Activated T-helper 17 cell treated with anti-CD3 and anti-CD28 coated beads, Interleukin-2, amount 50 U/mL, for 72 hours (primary cell): ENCODE data around the gene PYGM. TPM values are rescaled to one million over a fixed set of nuclear protein-coding genes. Genes with fewer than 3 reads are reported as not detected.

ENCODE experiments used
- ATAC-seq: fragments of 150-1000 bp; cut with Tn5 transposase; replicated peaks from 2 replicates; pipeline ENCODE4 v1.10.0; 2021; ENCODE audit warnings: mild to moderate bottlenecking, moderate library complexity
- H3K27ac Mint-ChIP-seq: one replicate; pipeline ENCODE4 v1.8.0; 2022; ENCODE audit warnings: mixed read lengths
- H3K27me3 Mint-ChIP-seq: one replicate; pipeline ENCODE4 v1.8.0; 2022; ENCODE audit warnings: mixed read lengths
- H3K36me3 Mint-ChIP-seq: one replicate; pipeline ENCODE4 v1.8.0; 2022; ENCODE audit warnings: low read depth, mild to moderate bottlenecking, mixed read lengths
- H3K4me1 Mint-ChIP-seq: one replicate; pipeline ENCODE4 v1.8.0; 2022; ENCODE audit warnings: mixed read lengths
- H3K4me3 Mint-ChIP-seq: one replicate; pipeline ENCODE4 v1.8.0; 2022; ENCODE audit warnings: mild to moderate bottlenecking, mixed read lengths
- H3K9me3 Mint-ChIP-seq: one replicate; pipeline ENCODE4 v1.8.0; 2022; ENCODE audit warnings: mixed read lengths
- total RNA-seq, 2 donors: library from RNA; stranded (reverse); gene quantifications; one replicate each; pipeline ENCODE4 v1.2.3, GENCODE V29; 2022

The PYGM gene
- total RNA-seq, 2 donors from 2014 or later: 4.0 to 4.7 TPM

DNA sequence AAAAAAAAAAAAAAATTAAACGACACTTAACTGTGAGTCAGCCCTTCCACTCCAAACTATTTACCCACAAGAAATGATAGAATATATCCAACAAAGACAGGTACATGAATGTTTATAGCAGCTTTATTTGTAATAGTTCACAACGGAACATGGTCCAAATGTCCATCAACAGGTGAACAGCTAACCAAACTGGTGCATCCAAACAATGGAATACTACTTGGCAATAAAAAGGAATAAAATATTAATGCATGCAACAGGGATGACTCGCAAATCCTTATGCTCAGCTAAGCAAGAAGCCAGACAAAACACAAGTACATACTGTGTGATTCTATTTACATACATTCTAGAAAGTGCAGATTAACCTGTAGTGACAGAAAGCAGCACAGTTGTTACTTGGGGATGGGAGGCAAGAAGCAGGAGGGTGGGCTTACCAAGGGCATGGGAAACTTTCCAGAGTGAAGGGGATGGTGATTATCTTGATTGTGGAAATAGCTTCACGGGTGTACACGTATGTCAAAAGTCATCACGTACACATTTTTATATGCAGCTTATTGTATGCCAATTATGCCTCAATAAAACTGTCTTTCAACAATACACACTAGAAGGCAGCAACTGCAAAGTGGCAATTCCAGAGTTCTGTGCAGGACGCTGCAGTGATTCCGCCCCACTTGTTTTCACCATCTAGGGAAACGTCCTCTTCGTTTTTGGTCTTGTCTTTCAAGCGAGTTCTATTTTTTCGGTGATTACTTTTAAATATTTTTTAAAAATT is 25.2 kb upstream of the PYGM start:
- ATAC-seq: no peak
- Mint-ChIP-seq H3K27me3 (no peaks in the 10 kb centered on the region), H3K9me3 (no peaks in the 10 kb centered on the region), H3K4me1 (no peaks in the 10 kb centered on the region), H3K4me3 (no peak overlapping the region), H3K36me3 (peaks cover 7% of the 10 kb centered on the region), H3K27ac (no peak overlapping the region)

DNA sequence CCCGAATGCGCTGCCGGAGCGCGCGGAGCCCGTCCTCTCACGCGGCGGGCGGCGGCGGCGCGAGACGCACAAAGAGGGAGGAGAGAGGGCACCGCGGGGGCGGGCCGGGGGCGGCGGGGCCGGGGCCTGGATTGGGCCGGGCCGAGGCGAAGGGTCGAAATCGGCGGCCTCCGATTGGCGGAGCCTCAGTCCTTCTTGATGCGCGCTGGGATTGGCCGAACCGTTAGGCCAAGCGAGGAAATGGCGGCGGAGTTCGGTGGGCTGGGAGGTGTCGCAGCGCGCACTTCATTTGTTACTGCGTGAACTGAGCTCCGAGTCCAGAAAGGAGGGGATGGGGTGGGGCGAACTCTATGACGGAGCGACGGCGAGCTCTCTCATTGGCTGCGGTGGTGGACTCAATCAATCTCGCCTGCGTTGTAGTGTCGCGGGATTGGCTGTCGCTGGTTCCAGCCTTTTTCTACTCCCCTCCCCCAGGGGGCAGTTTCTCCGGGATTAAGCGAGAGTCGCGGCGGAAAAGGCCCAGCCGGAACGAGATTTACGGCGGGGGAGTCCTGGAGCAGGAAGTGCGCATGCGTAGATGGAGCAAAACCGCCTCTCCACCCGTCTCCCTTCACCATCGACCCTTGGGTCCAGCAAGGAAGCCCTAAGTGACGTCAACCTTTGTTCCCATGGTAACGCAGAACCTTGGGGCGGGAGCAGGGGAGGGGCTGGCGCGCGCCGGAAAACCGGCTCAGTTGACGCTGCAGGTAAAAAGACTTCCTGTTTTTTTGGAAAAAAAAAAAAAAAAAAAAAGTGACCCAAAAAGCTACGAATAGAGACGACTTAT is 18.9 kb upstream of the PYGM start, which contains the start of gene SF1:
Gene SF1, minus strand, starts transcription at position 70 of the 826 bp plus-strand sequence. CDS start 150 bp downstream, outside the sequence.
- H3K27ac Mint-ChIP-seq: peak within 1 kb of the TSS; percentile 99

DNA sequence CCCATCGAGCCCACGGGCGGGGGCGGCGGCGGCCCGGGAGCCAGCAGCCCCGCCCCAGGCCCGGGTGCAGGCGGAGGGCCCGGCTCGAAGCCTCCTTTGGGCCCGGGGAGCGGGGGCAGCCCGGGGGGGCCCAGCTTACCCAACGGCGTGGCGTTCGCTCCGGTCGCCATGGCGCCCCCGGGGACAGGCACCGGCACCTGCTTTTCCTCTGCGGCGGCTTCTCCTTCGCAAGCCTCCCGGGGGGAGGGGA is 18.4 kb upstream of the PYGM start:
- Mint-ChIP-seq H3K36me3 (peaks cover 57% of the 10 kb centered on the region), H3K27ac (peak overlapping the region; percentile 99), H3K4me3 (peak overlapping the region; percentile 89), H3K4me1 (peaks cover 32% of the 10 kb centered on the region), H3K27me3 (no peaks in the 10 kb centered on the region), H3K9me3 (no peaks in the 10 kb centered on the region)
- no peak for ATAC-seq

More for the DNA sequence above, 18.9 kb upstream of the PYGM start, which contains the start of gene SF1:
- H3K9me3 Mint-ChIP-seq: no peaks in the 10 kb centered on the region
- ATAC-seq: peak; percentile 92
- H3K4me3 Mint-ChIP-seq: peak within 1 kb of the TSS; percentile 96
- no peaks in the 10 kb centered on the region for H3K27me3 Mint-ChIP-seq
- peaks cover 27% of the 10 kb centered on the region for H3K4me1 Mint-ChIP-seq
- peaks cover 51% of the 10 kb centered on the region for H3K36me3 Mint-ChIP-seq

DNA sequence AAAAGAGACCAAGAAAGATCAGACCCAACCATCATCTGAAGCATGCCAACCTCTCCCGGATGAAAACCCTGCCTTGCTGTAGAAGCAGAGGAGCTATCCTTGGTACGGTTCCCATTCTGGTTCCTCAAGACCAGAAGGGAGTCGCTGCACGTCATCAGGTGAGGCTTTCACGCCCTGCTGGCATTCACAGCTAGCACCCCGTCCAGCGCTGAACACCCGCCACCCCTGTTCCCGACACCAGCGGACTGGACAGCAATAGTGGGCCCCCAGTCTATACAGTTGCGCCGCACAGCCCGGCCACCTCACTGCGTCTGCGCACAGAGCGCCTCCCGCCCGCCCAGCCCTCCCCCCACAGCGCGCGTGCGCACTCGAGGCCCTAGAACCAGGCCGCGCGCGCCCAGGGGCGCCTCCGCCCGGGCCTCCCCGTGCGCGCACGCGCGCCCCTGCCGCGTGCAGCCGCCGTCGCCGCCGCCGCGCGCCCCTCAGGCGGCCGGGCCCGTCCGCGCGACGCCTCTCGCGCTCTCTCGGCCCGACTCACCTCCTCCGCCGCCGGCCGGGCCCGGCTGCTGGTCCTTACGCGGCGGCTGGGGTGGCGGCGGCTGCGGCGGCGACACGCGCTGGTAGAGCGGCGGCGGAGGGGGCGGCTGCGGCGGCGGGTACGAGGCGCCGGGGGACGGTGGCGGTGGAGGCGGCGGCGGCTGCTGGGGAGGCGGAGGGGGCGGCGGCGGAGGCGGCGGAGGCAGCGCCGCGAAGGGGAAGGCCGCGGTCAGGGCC is 17.9 kb upstream of the PYGM start:
- Mint-ChIP-seq H3K27ac (peak overlapping the region; percentile 95), H3K4me3 (peak overlapping the region; percentile 96), H3K36me3 (peaks cover 62% of the 10 kb centered on the region), H3K27me3 (no peaks in the 10 kb centered on the region), H3K4me1 (peaks cover 33% of the 10 kb centered on the region), H3K9me3 (no peaks in the 10 kb centered on the region)
- peak; percentile 8 for ATAC-seq

DNA sequence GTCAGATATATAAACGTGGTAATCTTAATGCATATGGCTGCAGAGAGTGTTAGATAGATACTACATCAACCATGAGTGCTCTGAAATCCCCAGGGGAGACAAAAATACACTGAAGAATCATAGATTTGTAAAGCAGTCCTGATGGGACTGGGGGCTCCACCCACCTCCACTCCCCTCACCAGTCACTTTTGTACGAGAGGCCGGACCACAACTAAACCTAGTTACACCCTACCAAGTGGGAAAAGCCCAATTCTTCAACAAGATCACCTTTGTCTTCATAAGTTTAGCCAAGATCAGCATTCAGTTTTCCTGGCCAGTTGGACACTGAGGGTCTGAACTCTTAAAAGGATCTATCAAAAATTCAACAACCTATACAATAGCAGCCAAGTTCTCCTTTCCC is 17.1 kb upstream of the PYGM start:
- Mint-ChIP-seq H3K4me3 (peak overlapping the region; percentile 96), H3K9me3 (no peaks in the 10 kb centered on the region), H3K27ac (peak overlapping the region; percentile 95), H3K4me1 (peaks cover 39% of the 10 kb centered on the region), H3K27me3 (no peaks in the 10 kb centered on the region), H3K36me3 (peaks cover 70% of the 10 kb centered on the region)
- ATAC-seq: no peak

DNA sequence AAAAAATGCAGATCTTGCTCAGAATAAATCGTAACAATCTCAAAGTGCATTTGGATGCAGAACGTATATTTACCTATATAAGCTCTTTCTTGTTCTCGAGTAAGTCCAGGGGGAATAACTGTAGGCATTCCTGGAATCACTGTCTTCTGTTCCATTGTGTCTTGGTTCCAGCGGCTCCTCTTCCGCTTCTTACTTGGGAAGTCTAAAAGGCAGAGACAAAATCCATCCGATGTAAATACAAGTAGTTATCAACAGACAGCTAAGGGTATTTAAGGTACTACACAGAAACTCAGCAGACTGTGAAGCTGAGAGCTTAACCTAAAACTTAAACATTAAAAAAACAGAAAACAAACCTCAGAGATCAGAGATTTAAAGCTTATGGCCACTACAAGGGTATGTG is 16.7 kb upstream of the PYGM start:
- H3K4me1 Mint-ChIP-seq: peaks cover 44% of the 10 kb centered on the region
- H3K27me3 Mint-ChIP-seq: no peaks in the 10 kb centered on the region
- H3K4me3 Mint-ChIP-seq: peak overlapping the region; percentile 96
- peak overlapping the region; percentile 95 for H3K27ac Mint-ChIP-seq
- no peak for ATAC-seq
- H3K36me3 Mint-ChIP-seq: peaks cover 74% of the 10 kb centered on the region
- H3K9me3 Mint-ChIP-seq: no peaks in the 10 kb centered on the region

DNA sequence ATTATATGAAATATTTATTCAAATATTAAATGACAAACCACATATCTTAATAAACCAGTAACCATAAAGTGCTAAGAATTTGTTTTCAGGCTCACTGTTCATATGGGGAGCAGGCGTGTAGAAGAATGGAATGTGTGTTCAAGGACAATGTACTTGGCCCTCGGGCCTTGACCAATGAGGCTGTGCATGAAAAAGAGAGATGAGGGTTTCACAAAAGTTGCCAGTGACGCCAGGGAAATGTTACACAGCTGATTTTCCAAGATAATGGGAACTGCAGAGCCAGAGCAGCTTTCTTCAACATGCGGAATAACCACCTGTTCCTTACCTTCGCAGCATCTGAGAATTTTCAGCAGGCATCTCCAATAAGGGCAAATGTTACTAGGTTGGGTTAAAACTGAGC is 14.4 kb upstream of the PYGM start:
- ATAC-seq: no peak
- no peaks in the 10 kb centered on the region for H3K27me3 Mint-ChIP-seq
- H3K9me3 Mint-ChIP-seq: no peaks in the 10 kb centered on the region
- peaks cover 94% of the 10 kb centered on the region for H3K36me3 Mint-ChIP-seq
- H3K27ac Mint-ChIP-seq: peak overlapping the region; percentile 48
- H3K4me3 Mint-ChIP-seq: peak overlapping the region; percentile 96
- peaks cover 61% of the 10 kb centered on the region for H3K4me1 Mint-ChIP-seq

DNA sequence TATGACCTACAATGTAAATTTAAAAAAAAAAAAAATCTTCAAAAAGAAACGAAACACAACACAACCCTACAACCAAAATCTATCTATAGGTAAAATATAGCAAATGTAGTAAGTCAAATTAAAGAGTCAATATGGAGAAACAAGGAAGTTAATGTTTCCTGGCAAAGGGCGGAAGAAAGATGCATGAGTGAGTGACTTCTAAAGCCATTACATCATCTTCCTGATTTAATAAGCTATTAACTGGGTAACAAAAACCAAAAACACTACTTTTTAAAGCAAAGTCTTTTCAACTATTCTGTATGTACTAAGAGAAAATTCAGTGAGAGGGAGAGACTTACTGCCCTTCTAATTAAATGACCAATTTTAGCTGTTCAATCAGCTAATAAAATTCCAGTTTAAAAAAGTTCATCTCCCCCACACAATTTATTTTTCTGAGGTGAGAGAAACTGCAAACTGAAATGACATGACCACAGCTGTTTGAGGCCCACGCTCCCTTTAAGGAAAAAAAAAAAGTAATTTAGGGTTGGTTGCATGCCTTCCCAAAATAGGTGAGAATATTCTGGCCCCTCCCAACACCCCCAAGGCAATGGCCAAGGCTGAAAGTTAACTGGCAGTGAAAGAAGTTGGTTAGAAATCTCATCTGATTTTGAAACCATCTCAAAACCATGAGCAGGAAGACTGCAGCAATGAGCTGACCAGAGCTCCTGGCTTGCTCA is 12.7 kb upstream of the PYGM start:
- no peak for ATAC-seq
- Mint-ChIP-seq H3K27me3 (no peaks in the 10 kb centered on the region), H3K9me3 (no peaks in the 10 kb centered on the region), H3K27ac (peak overlapping the region; percentile 58), H3K4me3 (peak overlapping the region; percentile 96), H3K4me1 (peaks cover 72% of the 10 kb centered on the region), H3K36me3 (peaks cover 100% of the 10 kb centered on the region)

DNA sequence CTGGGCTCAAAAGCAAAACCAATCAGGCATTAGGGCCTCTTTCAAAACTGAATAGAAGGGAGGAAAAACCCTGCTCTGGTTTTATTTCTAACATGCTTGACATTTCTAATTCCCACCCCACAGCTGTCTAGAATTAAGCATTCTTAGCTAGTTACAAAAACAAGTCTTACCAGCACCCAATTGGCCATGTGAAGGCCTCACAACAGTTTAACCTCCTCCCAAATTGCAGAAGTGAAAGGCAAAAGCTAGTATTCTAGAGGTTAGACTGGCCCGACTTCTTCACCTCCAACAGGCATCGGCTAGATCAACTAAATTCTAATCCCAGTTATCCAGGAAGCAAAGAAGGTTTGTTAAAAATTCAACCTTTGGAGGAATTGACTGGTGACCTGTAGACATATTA is 12.1 kb upstream of the PYGM start:
- no peaks in the 10 kb centered on the region for H3K27me3 Mint-ChIP-seq
- peaks cover 100% of the 10 kb centered on the region for H3K36me3 Mint-ChIP-seq
- no peak for ATAC-seq
- peaks cover 70% of the 10 kb centered on the region for H3K4me1 Mint-ChIP-seq
- H3K9me3 Mint-ChIP-seq: no peaks in the 10 kb centered on the region
- peak overlapping the region; percentile 96 for H3K4me3 Mint-ChIP-seq
- H3K27ac Mint-ChIP-seq: peak overlapping the region; percentile 58

DNA sequence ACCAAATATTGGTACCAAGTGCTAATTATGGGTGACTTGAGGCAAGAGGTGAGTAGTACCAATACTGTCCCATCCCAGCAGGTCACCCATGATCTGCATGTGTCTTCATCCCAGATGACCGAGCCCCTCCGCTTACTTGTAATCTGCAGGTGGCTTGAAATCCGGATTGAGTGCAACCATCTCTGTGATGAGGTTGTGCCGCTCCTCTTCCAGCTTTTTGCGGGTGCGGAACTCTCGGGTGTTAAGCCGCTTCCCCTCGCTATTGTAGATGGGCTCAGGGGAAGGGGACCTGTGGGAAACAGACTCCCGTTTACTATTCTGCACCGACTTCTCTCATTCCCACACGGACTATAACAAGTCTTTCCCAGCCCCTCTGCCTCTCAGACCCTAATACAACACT is 10.3 kb upstream of the PYGM start:
- Mint-ChIP-seq H3K27ac (no peak overlapping the region), H3K4me1 (peaks cover 59% of the 10 kb centered on the region)
- ATAC-seq: no peak

DNA sequence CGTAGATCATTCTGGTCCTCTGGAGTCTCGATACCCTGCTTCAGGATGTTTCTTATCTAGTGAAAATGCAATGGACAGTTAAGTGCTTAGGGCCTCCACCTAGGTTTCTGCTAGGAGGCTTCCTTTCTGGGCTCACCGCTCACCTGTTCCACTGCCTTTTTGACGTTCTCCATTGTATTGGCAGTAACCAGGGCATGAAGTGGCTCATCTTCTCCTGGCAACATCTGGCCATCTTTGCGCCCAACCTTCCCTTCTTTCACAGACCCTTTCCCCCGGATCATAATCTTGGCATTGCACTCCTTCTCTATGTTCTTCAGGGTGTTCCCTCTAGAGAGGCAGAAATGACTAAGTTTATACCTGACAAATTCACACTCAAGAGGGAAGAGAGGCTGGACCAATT is 9.5 kb upstream of the PYGM start:
- Mint-ChIP-seq H3K4me3 (peak overlapping the region; percentile 8), H3K36me3 (peaks cover 100% of the 10 kb centered on the region), H3K27me3 (no peaks in the 10 kb centered on the region), H3K4me1 (peaks cover 63% of the 10 kb centered on the region), H3K9me3 (no peaks in the 10 kb centered on the region), H3K27ac (peak overlapping the region; percentile 20)
- no peak for ATAC-seq

More for the DNA sequence above, 10.3 kb upstream of the PYGM start:
- Mint-ChIP-seq H3K36me3 (peaks cover 100% of the 10 kb centered on the region), H3K4me3 (no peak overlapping the region), H3K27me3 (no peaks in the 10 kb centered on the region), H3K9me3 (no peaks in the 10 kb centered on the region)

DNA sequence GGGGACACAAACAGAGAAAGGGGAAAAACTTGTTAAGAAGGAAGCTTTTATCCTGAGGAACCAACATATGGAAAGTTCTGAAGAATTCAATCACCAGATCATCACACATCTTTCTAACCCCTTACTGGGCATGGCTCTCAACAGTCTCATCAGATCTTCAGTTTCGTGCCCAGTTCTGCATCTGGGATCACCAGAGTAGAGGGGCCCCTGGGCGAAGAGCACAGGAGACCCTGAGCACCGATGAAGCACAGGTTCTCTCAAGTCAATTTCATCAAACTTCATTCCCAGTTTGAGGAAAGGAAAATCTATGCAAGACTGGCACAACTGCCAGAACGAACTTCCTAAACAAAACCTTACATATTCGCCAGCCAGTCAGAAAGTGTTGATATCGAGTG is 8.5 kb upstream of the PYGM start:
- Mint-ChIP-seq H3K27me3 (no peaks in the 10 kb centered on the region), H3K9me3 (no peaks in the 10 kb centered on the region), H3K27ac (peak overlapping the region; percentile 20), H3K36me3 (peaks cover 100% of the 10 kb centered on the region), H3K4me1 (peaks cover 61% of the 10 kb centered on the region), H3K4me3 (peak overlapping the region; percentile 8)
- no peak for ATAC-seq

DNA sequence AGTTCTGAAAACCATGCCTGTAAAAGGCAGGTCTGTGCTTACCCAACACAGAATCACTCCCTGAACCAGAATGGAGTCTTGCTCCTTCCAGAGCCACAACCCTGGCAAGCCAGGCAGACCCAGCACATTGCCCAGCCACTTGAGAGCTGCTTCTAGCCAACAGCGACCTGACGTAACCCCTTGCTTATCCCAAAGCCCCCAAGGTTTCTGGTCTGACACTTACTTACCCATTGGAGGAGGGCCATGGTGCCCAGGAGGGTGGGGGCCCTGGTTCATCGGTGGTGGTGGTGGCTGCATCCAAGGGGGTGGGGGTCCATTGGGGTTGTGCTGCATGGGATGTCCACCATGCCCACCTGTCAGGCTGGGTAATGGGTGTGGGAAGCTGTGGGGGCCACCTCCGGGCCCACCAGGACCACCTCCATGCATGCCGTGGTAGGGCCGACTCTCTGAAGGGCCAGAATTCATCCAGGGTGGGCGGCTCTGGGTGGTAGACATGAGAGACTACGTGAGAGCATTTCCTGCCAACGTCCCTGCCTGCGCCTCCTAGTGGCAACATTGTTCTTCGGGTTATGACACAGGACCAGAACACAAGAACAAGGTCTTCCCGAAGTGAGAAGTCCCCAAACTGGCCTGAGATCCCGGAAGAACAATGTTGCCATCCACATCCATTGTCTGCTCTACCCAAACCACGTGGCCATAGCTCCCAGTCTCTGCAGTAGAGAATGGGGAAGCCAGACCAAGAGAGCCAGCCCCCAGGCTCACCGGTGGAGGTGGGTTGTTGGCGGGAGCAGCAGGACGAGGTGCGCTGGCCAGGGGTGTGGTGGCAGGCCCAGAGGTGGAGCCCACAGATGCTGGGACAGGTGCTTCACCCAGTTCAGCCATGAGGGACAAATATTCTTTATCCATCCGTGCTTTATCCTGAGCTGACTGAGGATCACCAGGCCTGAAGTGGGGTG is 7.8 kb upstream of the PYGM start:
- peaks cover 100% of the 10 kb centered on the region for H3K36me3 Mint-ChIP-seq
- no peak overlapping the region for H3K27ac Mint-ChIP-seq
- peak overlapping the region; percentile 13 for H3K4me3 Mint-ChIP-seq
- peak; percentile 61 for ATAC-seq
- peaks cover 64% of the 10 kb centered on the region for H3K4me1 Mint-ChIP-seq
- no peaks in the 10 kb centered on the region for H3K27me3 Mint-ChIP-seq
- H3K9me3 Mint-ChIP-seq: no peaks in the 10 kb centered on the region
